Upper lobe of right lung (tissue), 1 donor: ENCODE measurements around the gene PSMD6. TPM values are rescaled to one million over a fixed set of nuclear protein-coding genes. Genes with fewer than 3 reads are reported as not detected.

Source experiments
- ATAC-seq: fragments of 200-7000 bp; cut with Tn5 transposase; one replicate; pipeline ENCODE4 v1.9.1; 2020; ENCODE audit warnings: mild to moderate bottlenecking, moderate library complexity
- DNase-seq: peaks from one replicate; pipeline ENCODE4 v3.0.0-alpha.2; 2020
- H3K27ac ChIP-seq: fragments of 200-600 bp; one replicate; pipeline ENCODE4 v1.8.0; 2022
- H3K27me3 ChIP-seq: fragments of 200-600 bp; one replicate; pipeline ENCODE4 v1.8.0; 2022; ENCODE audit warnings: mild to moderate bottlenecking
- H3K36me3 ChIP-seq: fragments of 200-600 bp; one replicate; pipeline ENCODE4 v1.8.0; 2022
- H3K4me1 ChIP-seq: fragments of 200-600 bp; one replicate; pipeline ENCODE4 v1.8.0; 2022
- H3K4me3 ChIP-seq: fragments of 200-600 bp; one replicate; pipeline ENCODE4 v1.8.0; 2022; ENCODE audit warnings: mild to moderate bottlenecking
- H3K9me3 ChIP-seq: fragments of 200-600 bp; one replicate; pipeline ENCODE4 v1.8.0; 2022
- CTCF ChIP-seq: fragments of 200-600 bp; IDR thresholded peaks from one replicate; pipeline ENCODE4 v1.8.0; 2022; ENCODE audit warnings: antibody characterized with exemption
- intact Hi-C: fragments of 100-400 bp; cut with DNase I; formaldehyde crosslinking; loops from one replicate; pipeline ENCODE4 v1.11.0; 2022
- total RNA-seq: library from RNA; stranded (reverse); fragmentation: NEBNext Ultra II Directional; extraction: Animal tissue kit (Norgen Biotek cat#: 25700); gene quantifications from one replicate; pipeline ENCODE4 v1.2.1, GENCODE V29; 2021
- donor health status: DM: no; HTN: yes; CAD: no; lungs with severe emphysema.

Gene PSMD6
- total RNA-seq, 1 donor from 2014 or later: 52.2 TPM

- Histone ChIP-seq H3K4me1 (peaks cover 70% of the 10 kb centered on the region), H3K27ac (peak overlapping the region; percentile 86), H3K27me3 (no peaks in the 10 kb centered on the region), H3K9me3 (no peaks in the 10 kb centered on the region), H3K4me3 (peak overlapping the region; percentile 48), H3K36me3 (no peaks in the 10 kb centered on the region)
- ATAC-seq (peak; percentile 68), DNase-seq (no peak)
- no peak for TF ChIP-seq CTCF
- intact Hi-C loops: no loop called here
Observed at GRCh38 chr3:63967675-63968611, 55.4 kb downstream of the PSMD6 start.

GRCh38 chr3:63966871-63967270, 56.4 kb downstream of the PSMD6 start:
- Histone ChIP-seq H3K27ac (no peak overlapping the region), H3K9me3 (no peaks in the 10 kb centered on the region), H3K4me3 (no peak overlapping the region), H3K36me3 (no peaks in the 10 kb centered on the region), H3K4me1 (peaks cover 66% of the 10 kb centered on the region), H3K27me3 (no peaks in the 10 kb centered on the region)
- ATAC-seq: no peak
- intact Hi-C loops: no loop called here
- DNase-seq: no peak
- TF ChIP-seq CTCF: no peak

GRCh38 chr3:63966007-63966406, 57.3 kb downstream of the PSMD6 start:
- no peaks in the 10 kb centered on the region for H3K27me3 ChIP-seq
- DNase-seq: no peak
- TF ChIP-seq CTCF: no peak
- H3K4me1 ChIP-seq: peaks cover 62% of the 10 kb centered on the region
- intact Hi-C loops: no loop called here
- no peaks in the 10 kb centered on the region for H3K36me3 ChIP-seq
- no peaks in the 10 kb centered on the region for H3K9me3 ChIP-seq
- no peak overlapping the region for H3K27ac ChIP-seq
- ATAC-seq: no peak
- H3K4me3 ChIP-seq: no peak overlapping the region

GRCh38 chr3:63964681-63965485, 58.4 kb downstream of the PSMD6 start:
- intact Hi-C loops: no loop called here
- no peak for TF ChIP-seq CTCF
- Histone ChIP-seq H3K36me3 (no peaks in the 10 kb centered on the region), H3K27ac (peak overlapping the region; percentile 43), H3K9me3 (no peaks in the 10 kb centered on the region), H3K4me1 (peaks cover 58% of the 10 kb centered on the region), H3K4me3 (no peak overlapping the region), H3K27me3 (no peaks in the 10 kb centered on the region)
- ATAC-seq: peak; percentile 76
- DNase-seq: no peak

GRCh38 chr3:63963496-63963895, 59.8 kb downstream of the PSMD6 start:
- no peak for DNase-seq
- Histone ChIP-seq H3K9me3 (no peaks in the 10 kb centered on the region), H3K27ac (no peak overlapping the region), H3K27me3 (no peaks in the 10 kb centered on the region), H3K4me3 (no peak overlapping the region), H3K4me1 (peaks cover 51% of the 10 kb centered on the region), H3K36me3 (no peaks in the 10 kb centered on the region)
- no peak for TF ChIP-seq CTCF
- intact Hi-C loops: no loop called here
- ATAC-seq: no peak
